ENCODE data around the gene ELMO1.

Gene ELMO1

GRCh38 chr7:37061849-37062559 lies 386.7 kb downstream of the ELMO1 start:
- DNase-seq (ENCODE audit: low read depth in 2 of 2): no peak

- no peak for DNase-seq (ENCODE audit: low read depth in 2 of 2)
These were observed 392.3 kb downstream of the ELMO1 start for GRCh38 chr7:37056234-37056912.

- no peak for DNase-seq (ENCODE audit: low read depth in 2 of 2)
These were observed 393.9 kb downstream of the ELMO1 start for GRCh38 chr7:37054624-37055241.

- DNase-seq (ENCODE audit: low read depth in 2 of 2): peak in 1 of 2 donors; percentile 9
These were observed 396.0 kb downstream of the ELMO1 start for GRCh38 chr7:37052705-37053104.

DNA sequence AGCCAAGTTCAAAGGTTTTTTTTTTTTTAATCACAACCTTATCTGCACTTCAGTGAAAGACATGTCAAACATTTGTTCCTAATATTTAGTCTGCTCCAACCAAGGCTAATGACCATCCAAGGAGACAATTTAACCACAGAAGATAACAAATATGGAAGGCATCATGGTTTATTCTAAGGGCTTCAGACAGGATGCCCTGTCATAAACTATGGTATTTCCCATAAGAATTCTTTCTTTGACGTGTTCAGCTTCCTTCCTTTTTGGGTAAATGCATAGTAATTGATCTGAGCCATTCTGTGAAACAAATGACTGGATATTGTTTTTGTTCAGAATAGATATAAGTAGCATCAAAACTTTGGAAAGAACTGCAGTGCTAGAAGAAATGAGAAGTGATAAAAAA lies 397.9 kb downstream of the ELMO1 start:
- no peak for DNase-seq (ENCODE audit: low read depth in 2 of 2)

GRCh38 chr7:37048674-37049073 lies 400.0 kb downstream of the ELMO1 start:
- DNase-seq (ENCODE audit: low read depth in 2 of 2): no peak

GRCh38 chr7:37047260-37047659 lies 401.4 kb downstream of the ELMO1 start:
- no peak for DNase-seq (ENCODE audit: low read depth in 2 of 2)

GRCh38 chr7:37046531-37047079 lies 402.1 kb downstream of the ELMO1 start:
- DNase-seq (ENCODE audit: low read depth in 2 of 2): no peak

GRCh38 chr7:37045681-37046179 lies 402.9 kb downstream of the ELMO1 start:
- no peak for DNase-seq (ENCODE audit: low read depth in 2 of 2)

DNA sequence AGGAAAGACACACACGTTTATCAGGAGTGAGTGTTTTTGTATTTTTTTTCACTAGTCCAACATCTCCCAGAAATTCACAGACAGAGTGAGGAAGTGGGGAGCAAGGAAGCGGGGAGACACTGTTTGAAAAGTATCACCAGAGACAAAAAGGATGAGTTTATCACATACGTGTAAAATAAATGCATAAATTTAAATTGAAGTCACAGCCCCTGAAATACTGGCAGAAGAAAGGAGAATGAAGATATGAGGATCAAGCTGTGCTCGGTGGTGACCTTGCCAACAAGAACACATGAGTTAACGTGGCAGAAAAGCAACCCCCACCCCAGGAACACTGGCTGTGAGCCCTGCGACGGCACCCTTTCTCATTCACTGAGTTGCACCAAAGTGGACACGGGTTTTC lies 407.2 kb downstream of the ELMO1 start:
- no peak for DNase-seq (ENCODE audit: low read depth in 2 of 2)

DNA sequence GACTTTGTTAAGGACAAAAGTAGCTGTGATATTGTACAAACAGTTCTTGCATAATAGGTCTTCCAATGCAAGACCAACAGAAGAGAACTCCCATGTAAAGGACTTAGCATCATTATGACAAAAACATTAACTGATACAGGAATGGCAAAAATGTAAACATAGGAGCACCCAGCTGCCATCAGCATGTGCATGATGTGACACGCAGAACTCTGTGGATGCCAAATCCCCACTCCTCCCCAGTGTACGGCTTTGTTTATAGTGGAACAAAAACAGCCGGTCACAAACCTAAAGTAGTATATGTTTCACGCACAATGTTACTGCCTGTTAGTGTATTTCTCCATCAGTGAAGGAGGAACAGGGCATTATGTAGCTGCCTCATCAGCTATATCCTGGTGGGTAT lies 408.3 kb downstream of the ELMO1 start:
- DNase-seq (ENCODE audit: low read depth in 2 of 2): no peak

DNA sequence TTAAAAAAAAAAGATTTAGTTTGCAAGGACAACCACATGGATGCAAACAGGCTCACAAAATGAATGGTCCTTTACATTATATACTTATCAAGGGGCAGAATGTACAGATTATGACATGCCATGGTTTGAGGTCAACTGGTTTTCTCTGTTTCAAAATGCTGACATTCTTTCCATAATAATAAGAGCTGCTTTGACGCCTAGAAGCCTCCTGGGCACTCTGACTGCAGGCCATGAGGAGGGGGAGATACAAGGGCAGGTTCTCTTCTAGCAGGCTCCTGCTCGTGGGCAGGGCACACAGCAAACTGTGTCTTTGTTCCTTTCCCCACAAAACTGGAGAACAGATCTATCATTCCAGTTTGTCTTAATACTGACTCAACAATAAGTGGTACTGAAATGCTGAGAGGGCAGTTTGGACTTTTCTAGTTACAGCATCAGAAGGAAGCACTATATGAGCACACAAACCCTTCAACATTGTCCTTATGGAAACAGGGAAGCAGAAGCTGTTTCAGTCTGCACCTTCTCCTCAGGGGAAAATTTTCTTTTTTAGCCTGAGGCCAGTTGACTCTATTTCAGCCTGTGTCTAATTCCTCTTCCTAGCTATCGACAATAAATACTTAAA lies 409.4 kb downstream of the ELMO1 start:
- DNase-seq (ENCODE audit: low read depth in 2 of 2): no peak

DNA sequence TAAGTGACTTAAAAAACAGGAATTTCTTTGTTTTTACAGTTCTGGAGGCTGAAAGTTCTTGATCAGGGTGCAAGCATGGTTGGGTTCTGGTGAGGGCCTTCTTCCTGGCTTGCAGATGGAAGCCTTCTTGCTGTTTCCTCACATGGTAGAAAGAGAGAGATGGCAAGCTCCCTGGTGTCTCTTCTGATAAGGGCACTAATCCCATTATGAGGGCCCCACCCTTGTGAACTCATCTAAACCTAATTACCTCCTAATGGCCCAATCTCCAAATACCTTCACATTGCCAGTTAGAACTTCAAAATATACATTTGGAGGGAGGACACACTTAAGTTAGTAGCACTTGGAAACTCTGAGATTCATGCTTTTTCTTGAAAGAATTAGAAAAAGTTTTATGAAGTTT lies 410.0 kb downstream of the ELMO1 start:
- DNase-seq (ENCODE audit: low read depth in 2 of 2): no peak

GRCh38 chr7:37037286-37037685 lies 411.4 kb downstream of the ELMO1 start:
- no peak for DNase-seq (ENCODE audit: low read depth in 2 of 2)

- no peak for DNase-seq (ENCODE audit: low read depth in 2 of 2)
These were observed 413.0 kb downstream of the ELMO1 start for GRCh38 chr7:37035631-37036030.

DNA sequence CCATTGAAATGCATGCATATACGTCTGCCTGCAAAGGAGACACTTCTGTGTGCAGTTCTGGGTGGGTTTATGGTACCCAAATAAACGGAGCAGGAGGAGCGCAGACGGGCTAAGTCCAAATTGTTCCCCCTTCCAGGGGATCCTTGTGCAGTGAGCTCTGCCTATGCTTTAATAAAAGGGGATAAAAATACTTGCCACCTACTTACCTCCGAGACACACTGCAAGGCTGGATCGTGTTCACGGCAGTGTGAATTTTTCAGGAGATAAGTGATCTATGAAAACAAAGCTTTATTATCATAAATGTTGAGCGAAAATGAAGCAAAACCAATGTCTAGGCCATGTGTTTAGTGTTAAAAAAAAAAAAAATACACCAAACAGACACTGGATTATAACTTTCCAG lies 415.5 kb downstream of the ELMO1 start:
- no peak for DNase-seq (ENCODE audit: low read depth in 2 of 2)

GRCh38 chr7:37032258-37032601 lies 416.4 kb downstream of the ELMO1 start:
- DNase-seq (ENCODE audit: low read depth in 2 of 2): no peak

DNA sequence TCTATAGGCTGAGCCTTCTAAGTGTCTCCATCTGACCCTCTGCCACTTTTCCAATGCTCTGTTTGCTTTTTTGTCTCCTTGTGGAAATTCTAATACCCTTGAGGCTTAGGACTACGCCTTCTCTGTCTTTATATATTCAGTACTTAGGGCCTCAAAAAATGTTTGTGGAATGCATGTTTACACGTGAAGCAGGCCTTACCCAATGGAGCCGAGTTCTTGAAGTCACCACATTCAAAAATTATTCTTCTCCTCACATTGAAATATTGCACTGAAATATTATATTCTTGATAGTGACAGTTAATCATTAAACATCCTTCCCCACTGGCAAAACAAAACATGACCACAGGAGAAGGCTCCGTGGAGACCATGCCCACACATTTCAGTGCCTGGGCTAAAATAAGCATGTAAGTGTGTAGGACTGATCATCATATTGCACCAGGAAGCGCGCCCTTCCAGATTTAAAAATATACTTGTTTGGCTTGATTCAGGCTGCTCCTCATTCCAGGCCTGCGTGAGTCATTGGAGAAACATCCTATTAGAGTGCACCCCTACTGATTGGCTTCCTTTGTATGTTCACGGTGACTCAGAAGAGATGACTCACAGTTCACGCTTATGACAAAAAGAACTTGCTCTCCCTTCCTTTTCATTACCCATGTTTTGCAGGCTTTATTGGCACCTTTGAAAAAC lies 416.9 kb downstream of the ELMO1 start:
- peak; percentile 18 to 33 for DNase-seq (ENCODE audit: low read depth in 2 of 2)

- peak in 1 of 2 donors; percentile 8 for DNase-seq (ENCODE audit: low read depth in 2 of 2)
These were observed 419.7 kb downstream of the ELMO1 start for GRCh38 chr7:37028909-37029440.

- DNase-seq (ENCODE audit: low read depth in 2 of 2): no peak
These were observed 420.9 kb downstream of the ELMO1 start for GRCh38 chr7:37027557-37028341.

DNA sequence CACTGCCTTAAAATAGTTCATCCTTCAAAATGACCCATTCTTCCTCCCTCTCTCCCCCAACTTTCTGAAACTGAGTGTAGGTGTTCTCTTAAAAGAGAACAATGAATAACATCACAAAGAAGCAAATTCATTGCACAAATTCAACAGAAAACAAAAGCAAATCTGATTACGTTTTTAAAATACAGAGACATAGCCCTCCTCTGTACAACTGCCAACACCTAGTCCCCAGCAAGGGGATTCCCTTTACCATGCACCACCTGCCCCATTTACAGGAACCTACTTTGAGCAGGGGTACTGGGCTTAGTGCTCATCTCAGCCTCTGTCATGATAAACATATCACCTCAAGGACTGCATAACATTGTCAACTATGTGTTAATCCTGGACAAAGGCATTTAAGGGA lies 421.6 kb downstream of the ELMO1 start:
- no peak for DNase-seq (ENCODE audit: low read depth in 2 of 2)

Data from stimulated activated CD4-positive, alpha-beta T cell treated with anti-CD3 and anti-CD28 coated beads, Interleukin-1b, Interleukin-23, amount 100 ng/mL, for 4 hours (primary cell).